GM21528 (cell line): ENCODE measurements around the gene PHF23.
A peak's percentile ranks its signal among the peaks of the same experiment; 100 is the strongest.

Experiments used
- ATAC-seq: cut with Tn5 transposase; IDR thresholded peaks from one replicate; pipeline ENCODE4 v1.9.1; 2021; ENCODE audit warnings: mild to moderate bottlenecking, moderate library complexity; ENCODE audit not compliant: unreplicated experiment, low FRiP score

Gene PHF23

GRCh38 chr17:7221278-7222092 lies 17.8 kb downstream of the PHF23 start:
- no peak for ATAC-seq

GRCh38 chr17:7220593-7221277 lies 18.5 kb downstream of the PHF23 start:
- no peak for ATAC-seq

DNA sequence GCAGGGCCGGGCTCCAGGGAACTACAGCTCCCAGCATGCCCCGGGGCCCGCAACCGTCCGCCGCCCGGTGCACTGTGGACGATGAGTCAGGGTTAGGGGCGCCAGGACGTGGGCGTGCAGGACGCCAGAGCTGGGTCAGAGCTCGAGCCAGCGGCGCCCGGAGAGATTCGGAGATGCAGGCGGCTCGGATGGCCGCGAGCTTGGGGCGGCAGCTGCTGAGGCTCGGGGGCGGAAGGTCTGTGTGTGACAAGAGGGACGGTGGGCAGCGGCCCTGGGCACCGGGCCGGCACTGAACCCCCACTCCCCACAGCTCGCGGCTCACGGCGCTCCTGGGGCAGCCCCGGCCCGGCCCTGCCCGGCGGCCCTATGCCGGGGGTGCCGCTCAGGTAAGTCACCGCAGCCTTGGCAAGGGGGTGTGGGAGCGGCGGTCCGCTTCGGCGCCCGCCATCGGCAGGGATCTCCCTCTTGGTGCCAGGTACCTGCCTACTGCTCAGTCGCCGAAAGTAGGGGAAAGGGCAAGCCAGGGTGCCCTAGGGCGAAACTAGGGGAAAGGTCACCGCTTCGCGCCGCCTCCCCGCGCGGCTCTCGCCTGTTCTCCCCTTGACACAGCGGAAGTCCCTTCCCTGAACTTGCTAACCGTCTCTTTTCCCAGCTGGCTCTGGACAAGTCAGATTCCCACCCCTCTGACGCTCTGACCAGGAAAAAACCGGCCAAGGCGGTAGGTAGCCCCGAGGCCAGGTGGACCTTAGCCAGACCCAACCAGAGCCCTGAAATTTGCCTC lies 19.3 kb downstream of the PHF23 start, which contains the start of the genes ACADVL and DLG4:
TSS of gene ACADVL (plus strand) at position 127 of the 781 bp plus-strand sequence. CDS start at position 174, 47 bp downstream.
TSS of gene DLG4 (minus strand) at position 25 of the 781 bp plus-strand sequence.
- peak; percentile 61 for ATAC-seq

DNA sequence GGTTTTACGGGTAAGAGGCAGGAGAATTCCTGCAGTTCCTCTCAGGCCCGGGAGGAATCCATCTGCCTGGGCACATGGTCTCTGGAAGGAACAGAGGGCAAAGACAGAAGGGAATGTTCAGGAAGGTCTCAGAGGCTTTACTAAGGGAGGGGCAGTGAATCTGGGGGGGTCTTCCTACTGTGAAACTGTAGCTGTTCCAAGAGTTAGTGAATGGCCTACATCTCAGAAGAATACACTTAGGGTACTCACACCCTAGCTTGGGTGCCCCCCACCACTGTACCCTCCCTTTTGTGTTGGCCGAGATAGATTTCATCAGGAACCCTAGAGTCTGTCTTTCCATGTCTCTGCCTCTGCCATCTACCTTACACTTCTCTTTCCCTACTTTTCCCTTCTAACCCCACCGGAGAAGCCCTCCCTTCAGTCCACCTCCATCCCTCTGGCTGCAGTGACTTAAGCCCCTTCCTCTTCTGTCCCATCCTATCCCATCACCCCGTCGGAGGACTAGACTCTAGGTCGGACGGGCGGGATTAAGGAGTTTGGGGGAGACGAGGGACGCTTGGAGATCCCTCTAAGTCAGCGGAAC lies 19.9 kb downstream of the PHF23 start:
- no peak for ATAC-seq

GRCh38 chr17:7218758-7219157 lies 20.5 kb downstream of the PHF23 start:
- no peak for ATAC-seq

GRCh38 chr17:7218166-7218565 lies 21.1 kb downstream of the PHF23 start:
- no peak for ATAC-seq

DNA sequence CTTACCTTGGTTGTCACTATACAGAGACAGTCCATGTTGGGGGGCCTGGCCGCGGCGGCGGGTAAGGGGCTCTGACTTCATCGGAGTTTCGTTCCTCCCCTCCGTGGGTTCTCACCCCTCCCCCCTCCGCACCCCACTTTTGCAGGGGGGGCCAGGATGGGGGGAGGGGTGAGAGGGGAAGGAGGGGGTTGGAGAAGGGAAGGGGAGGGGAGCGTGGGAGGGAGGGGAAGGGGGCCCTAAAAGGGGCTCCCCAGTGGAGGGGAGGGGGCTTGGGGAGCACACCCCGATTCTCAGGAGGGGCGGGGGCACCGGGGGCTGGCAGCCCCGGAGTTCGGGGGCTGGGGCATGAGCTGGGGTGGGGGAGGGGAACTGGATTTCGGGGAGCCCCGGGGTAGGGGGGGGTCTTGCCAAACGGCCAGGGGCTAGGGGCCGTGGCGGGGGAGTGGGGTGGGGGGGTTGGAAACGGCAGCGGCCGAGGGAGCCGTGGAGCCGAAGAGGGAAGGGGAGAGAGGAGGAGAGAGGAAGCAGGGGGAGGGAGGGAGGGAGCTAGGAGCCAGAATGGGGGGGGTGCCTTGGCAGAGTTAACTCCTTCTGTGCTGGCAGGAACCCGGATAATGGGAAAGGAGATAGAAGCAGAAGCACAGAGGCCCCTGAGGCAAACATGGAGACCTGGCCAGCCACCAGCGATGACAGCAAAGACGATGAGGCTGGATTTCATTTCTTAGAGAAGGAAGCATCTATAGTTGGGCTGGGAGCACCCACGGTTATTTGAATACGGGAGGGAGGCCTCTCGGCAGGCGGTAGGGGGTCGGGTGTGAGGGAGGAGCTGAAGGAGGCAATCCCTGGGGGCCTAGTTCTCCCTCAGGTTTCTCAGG lies 21.9 kb downstream of the PHF23 start:
- ATAC-seq, result no peak

- no peak for ATAC-seq
Observed at GRCh38 chr17:7216242-7217112, 22.8 kb downstream of the PHF23 start.

DNA sequence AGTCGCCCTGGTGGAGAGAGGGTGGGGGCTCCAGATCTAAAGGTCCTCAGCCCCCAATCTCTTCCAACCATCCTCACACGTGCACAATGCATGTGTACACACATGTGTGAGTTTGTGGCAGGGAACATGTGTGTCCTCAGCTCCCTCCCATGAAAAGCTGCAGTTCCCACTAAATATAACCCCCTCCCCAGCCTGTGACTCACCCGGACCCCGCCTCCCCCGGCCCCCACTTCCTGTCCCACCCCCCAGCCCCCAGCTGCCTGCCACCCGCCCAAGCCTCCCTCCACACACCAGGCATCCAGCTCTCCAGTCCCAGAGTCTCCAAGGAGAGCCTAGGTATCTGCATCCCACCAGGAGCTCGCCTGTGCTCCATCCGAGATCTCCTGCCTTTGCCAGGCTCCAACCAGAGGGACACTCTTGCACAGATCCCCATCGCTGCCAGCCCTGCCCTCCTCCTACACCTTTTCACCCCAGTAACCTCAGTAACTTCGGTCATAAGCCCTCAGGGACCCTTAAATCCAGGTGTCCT lies 23.5 kb downstream of the PHF23 start:
- ATAC-seq, result no peak

- ATAC-seq, result no peak
Observed at GRCh38 chr17:7215136-7215638, 24.1 kb downstream of the PHF23 start.

DNA sequence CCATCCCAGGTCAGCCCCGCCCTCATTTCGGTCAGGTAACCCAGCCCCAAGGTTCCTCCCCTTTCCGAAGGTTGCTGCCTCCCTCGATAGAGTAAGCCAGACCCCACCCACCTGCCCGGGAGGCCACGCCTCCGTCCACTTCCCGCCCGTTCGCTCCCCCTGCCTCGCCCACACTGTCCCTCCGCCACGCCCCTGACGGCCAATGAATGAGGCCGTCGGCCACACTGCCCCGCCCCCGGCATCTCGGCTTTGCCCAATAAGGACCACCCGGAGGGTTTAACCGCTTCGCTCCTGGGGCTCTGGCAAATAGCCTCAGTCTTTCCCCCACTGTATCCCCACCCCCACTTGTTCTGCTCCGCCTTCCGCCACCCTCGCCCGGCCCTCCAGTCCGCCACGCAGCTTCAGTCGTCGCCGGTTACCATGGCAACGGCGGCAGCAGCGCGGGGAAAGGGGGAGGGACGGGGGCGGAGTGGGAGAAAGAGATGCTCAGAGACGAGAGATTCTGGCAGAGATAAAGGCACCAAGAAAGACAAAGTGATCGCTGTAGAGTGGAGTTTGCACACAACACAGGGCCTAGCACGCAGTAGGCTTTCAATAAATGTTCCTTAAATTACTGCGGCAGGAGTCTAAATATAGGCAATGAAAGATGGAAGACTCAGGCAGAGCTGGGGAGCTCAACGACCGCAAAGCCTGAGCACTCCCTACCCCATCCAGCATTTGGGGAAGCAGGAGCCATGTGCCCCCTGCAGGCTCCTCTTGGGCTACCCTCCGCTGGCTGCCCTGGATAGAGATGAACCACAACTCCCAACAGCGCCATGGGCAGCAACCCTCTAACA lies 24.7 kb downstream of the PHF23 start:
- ATAC-seq, result peak; percentile 71

DNA sequence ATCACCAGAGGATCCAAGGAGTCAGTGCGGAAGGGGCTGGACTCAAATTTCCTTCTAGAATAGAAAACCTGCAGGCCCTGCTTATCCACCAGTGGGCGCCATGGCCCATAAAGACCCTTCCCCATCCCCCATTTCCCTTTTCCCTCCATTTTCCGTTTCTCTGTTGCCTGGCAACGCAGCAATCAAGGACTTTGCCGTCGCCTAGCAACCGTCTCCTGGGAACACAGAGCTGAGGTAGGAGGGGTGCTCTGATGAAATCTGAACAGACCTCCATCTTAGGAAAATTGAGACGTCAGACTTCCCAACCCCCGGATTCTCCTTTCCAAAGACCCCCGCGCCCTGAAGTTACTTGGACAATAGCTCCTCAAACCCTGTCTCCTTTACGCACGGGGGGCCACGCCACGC lies 25.4 kb downstream of the PHF23 start:
- ATAC-seq, result no peak

- ATAC-seq, result no peak
Observed at GRCh38 chr17:7211491-7212273, 27.6 kb downstream of the PHF23 start.

DNA sequence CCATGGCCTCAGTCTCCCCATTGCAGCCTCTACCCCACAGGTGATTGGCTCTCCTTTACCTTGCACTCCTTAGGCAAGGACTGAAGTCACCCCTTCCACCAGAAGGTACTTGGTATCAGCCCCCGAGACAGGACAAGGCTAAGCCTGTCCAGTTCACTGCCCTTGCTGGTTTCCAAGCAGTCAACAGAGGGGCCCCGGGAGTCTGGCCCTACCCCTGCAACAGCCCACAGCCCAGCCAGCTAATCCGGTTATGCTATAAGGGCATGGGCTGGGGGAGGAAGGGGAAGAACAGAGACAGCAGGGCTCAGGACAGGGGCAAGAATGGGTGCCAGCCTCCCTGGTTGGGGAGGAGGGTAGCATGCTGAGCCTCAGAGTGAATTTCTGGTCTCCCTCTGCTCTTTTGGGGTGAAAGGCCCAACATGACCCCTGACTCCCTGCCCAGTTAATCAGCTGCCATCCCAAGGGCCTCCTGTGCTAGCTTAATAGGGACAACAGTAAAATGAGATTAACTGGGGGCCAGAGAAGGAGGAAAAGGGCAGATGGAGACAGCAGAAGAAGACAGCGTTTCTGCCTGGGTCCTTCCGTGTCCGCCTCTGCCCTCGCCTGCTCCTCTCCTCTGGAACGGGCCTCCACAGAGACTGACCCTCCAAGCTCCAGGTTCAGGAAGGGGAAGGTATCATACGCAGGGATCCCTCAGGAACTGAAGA lies 30.4 kb downstream of the PHF23 start:
- ATAC-seq, result no peak

DNA sequence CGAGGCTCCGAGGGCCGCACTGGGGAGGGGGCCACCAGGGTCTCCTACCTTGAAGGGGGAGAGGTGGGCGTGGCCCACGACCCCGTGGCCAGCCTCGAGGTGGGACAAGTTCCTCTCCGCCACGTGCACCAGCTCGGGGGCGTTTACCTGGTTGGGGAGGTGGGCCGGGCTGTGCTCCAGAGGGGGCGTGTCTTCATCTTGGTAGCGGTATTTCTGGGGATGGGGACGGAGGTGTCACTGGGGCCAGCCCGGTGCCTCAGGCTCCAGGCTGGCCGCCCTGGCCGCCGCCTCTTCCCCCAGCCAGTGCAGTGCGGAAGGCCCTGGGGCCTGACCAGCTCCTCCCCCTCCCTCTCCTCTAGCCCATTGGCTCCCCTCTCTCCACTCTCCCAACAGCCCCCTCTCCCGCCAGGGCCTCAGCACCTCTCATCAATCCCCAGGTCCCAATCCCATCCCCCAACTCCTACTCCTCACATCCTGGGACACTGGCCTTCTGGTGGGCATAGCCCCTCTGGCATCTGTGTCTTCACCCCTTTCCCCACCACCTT lies 31.2 kb downstream of the PHF23 start:
- ATAC-seq, result no peak
